Activated CD4-positive, alpha-beta T cell treated with anti-CD3 and anti-CD28 coated beads, Interleukin-2, amount 50 U/mL, for 1 hour (primary cell): ENCODE data around the gene FSTL3.
"Not testable (repeated sequence)": the region's sequence is repeated elsewhere in the genome, so short reads cannot be mapped to it uniquely, and the experiment has no call there.

Source experiments
- DNase-seq: peaks from one replicate; pipeline ENCODE4 v3.0.0-alpha.2; 2020

Gene FSTL3

DNA sequence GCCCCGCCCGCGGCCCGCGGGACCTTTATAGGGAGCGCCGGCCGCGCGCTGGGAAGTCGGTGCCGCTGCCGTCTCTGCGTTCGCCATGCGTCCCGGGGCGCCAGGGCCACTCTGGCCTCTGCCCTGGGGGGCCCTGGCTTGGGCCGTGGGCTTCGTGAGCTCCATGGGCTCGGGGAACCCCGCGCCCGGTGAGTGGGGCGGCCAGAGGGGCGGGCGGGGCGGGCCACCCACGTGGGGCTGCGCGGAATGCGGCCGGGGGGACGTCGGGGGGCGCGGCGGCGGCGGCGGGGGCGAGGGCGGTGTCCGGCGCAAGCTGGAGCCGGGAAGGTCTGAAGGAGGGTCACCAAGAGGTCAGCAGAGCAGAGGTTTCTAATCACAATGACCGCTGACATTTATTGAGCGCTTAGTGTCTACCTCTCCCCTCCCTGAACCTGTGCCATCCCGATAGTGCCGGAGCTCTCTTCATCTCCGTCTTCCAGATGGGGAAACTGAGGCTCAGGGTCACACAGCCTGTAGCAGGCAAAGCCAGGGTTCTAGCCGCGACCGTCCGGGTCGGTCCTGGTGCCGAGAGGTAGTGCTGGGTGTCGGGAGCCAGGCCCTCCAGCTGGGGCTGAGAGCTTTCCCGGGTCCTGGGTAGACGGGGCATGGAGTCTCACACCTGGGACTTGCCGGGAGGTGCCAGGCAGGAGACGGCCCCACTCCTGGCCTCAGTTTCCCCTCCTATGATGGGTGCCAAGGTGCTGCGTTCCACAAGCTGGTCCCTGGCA is at the start of gene FSTL3:
TSS of gene FSTL3 (plus strand) at position 54 of the 767 bp plus-strand sequence. CDS start at position 86, 32 bp downstream.
- no peak for DNase-seq

DNA sequence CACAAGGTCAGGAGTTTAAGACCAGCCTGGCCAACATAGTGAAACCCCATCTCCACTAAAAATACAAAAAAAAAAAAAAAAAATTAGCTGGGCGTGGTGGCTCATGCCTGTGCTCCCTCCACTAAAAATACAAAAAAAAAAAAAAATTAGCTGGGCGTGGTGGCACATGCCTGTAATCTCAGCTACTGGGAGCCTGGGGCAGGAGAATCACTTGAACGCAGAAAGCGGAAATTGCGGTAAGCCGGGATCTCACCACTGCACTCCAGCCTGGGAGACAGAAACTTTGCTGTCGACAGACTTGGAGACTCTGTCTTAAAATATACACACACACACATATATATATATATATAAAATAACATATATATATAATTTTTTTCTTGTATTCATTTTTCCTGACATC is 49.6 kb upstream of the FSTL3 start:
- DNase-seq: not testable (repeated sequence)

- DNase-seq: no peak
Observed at GRCh38 chr19:628168-628567, 48.0 kb upstream of the FSTL3 start.

DNA sequence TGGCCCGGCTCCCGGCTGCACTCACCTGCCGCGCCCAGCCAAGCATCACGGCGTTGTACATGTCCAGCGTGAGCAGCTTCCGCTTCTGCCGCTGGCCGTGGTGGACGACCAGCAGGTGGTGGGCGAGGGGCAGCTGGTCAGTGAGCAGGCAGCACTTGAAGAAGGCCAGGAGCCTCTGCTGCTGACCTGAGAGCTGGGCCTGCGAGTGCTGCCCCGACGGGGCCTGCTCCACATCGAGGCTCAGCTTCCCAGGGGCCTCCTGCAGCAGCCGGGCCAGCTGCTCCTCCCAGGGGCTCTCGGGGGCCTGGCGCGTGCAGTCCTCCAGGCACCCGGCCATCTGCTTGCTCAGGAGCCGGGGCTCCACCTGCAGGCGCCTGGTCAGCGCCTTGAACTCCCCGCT is 46.7 kb upstream of the FSTL3 start:
- not testable (repeated sequence) for DNase-seq

DNA sequence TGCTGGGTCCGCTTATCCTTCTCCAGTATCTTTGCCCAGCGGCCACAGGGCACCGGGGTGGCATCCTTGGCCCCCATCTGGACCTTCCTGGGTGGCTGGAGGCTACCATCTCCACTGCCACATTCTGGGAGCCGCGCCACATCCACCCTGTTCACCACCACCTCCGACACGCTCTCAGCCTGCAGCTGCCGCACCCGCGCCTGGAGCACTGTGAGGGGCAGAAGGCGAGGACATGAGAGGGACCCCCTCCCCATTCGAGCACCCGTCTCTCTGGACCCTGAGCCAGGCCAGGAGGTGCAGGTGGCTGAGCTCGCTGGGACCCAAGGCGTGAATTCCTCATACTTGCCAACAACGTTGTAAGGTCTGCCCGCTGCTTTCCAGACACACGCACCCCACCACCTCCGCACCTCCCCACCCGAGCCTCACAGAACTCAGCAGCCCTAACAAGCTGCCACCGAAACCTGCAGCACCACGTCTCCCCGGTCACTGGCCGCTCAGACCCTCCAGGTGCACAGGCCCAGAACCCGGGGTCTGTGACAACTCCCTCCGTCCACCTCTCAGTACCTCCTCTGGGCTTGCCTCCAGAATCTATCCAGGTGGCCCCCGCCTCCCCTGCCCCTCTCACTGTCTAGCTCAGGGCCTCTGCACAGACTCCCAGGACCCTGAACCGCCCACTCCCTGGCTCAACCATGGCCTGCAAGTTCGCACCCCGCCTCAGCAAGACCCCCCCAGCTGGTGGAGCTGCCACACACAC is 46.1 kb upstream of the FSTL3 start:
- no peak for DNase-seq

DNA sequence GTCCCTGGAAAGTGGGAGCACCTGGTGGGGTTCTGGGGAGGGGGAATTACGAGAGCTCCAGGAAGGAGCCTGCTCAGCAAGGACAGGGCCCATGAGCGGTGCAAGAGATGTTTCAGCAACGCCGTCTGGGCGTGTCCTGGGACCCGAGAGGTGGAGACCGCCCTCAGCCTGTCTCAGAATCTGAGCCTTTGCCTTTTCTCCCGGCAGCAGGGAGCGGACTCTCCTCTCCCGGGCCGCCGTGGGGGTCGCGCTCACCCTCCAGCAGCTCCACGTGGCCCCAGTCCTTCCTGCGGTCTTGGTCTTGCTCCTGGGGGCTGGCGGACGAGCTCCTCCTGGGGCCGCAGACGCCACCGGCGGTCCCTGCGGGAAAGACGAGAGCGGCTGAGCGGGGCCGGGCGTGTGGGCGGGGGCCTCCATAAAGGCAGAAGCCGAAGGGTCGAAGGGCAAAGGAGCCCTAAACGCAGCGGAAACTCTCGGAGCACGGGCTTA is 43.6 kb upstream of the FSTL3 start:
- DNase-seq: no peak

DNA sequence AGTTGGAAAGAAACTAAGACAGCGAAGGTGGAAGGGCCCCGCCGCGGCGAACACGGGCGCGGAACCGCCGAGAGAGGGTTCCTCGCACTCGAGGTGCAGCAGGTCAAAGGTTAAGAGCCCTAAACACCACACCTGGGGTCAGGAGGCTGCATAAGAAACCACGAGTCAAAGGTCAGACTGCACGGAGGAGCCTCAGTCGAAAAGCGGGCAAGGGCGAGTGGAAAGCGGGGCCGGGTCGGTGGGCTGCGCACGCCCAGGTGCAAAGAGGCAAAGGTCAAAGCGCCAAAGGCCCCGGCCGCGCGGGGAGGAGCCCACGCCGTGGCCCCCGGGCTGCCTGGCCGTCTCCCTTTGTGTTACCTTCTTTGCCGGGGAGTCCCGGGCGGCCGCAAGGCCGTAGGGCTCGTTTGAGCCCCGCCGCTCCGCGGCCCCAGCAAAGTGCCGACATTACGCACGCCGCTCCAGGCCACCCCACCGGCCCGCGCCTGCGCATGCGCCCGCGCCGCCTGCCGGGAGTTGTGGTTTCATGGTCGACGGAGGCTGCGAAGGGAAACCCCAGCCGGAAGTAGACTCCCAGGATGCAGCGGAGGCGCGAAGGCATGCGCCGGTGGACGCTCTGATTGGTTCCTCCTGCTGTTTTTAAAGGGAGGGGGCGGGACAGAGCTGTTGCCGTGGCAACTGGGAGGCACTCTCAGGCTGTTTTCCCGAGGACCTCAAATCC is 43.0 kb upstream of the FSTL3 start, which contains the start of gene POLRMT:
TSS of gene POLRMT (minus strand) at position 470 of the 718 bp plus-strand sequence. CDS start at position 445, 25 bp downstream.
- peak; percentile 95 for DNase-seq

- no peak for DNase-seq
Observed at GRCh38 chr19:633786-634639, 42.2 kb upstream of the FSTL3 start.

DNA sequence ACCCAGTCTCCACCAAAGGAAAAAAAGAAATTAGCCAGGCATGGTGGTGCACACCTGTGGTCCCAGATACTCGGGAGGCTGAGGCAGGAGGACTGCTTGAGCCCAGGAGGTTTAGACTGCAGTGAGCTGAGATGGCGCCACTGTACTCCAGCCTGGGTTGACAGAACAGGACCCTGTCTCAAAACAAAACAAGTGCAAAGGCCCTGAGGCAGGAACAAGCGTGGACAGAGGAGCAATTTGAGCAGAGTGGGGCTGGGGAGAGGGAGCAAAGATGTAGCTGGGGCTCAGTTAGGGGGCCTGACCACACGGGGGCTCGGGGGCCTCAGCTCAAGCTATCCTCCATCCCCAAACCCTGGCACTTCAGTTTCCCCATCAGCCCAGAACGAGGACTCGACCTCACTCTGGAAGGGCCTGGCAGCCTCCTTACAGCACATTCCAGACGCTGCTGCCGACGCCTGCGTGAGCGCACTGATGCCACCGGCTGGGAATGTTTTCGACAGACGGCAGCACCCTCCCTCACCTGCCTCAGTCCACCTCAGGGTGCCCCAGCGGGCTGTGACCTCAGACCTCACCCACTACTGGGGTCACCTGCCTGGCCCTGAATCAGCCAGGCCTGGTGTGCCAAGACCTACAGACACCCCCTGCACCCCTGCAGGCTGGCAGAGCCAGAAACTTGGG is 41.1 kb upstream of the FSTL3 start:
- DNase-seq: no peak

DNA sequence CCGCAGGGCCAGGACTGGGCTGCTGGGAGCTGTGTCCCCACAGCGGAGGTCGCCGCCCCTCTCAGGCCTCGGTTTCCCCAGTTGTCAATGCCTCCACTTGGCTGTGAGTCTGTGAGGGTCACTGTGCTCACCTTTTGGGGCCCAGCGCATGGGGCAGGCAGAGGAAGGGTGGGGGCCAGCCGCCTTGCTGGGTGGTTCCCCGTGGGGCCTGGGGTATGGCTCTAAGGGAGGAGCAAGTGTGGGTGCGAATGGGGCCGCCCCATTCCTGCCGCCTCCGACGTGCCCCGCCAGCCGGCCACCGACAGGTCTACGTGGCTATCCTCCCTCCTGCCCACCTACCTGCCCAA is 37.3 kb upstream of the FSTL3 start:
- DNase-seq: no peak

- DNase-seq: peak; percentile 97
Observed at GRCh38 chr19:639253-640160, 36.7 kb upstream of the FSTL3 start, which contains the start of gene FGF22. TSS of gene FGF22 (plus strand) at chr19:639879. CDS start at chr19:639926, 47 bp downstream.

GRCh38 chr19:640161-640558 is 36.0 kb upstream of the FSTL3 start:
- DNase-seq: no peak

DNA sequence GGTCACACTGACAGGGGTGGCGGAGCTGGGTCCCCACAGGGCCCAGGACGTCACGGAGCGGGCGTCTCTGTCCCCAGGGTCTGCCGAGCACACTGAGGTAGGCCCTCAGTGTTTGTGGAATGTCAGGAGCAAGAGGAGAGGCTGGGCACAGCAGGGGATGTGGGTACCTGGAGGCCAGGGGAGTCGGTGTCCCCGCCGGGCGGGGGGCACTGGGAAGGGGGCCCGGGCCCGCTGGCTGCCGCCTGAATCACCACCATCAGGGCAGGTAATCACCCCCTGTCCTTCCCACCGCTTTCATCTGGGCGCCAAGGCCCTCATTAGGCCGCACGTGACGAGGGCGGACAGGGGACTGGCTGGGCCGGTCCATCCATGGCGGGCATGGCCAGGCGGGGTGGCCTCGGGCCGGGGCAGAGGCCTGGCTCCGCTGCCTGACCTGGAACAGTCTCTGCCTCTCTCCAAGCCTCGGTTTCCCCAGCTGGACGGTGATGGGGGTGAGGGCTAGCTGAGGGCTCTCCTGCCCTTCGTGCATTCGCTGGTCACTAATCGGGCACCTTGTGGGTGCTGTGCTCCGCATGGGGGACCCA is 35.5 kb upstream of the FSTL3 start:
- no peak for DNase-seq

DNA sequence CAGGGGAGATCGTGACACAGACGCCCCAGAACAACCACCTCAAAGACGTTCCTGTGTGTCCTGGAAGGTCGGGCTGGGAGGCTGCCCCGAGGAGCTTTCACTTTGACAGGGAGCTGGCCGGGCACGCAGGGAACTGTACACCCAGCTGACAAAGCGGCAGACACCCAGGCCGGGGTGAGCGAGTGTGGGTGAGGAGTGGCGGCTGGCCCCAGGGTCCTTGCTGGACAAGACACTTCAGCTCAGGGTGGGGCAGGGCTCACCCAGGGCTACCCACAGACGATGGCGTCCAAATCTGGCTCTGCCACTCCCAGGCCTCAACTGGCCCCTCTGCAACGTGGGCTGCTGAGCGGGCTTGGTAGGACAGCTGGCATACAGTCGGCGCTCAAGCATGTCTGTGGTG is 34.5 kb upstream of the FSTL3 start:
- no peak for DNase-seq

GRCh38 chr19:642767-643727 is 33.1 kb upstream of the FSTL3 start:
- no peak for DNase-seq

- DNase-seq: no peak
Observed at GRCh38 chr19:643736-644135, 32.5 kb upstream of the FSTL3 start.

- DNase-seq: no peak
Observed at GRCh38 chr19:644363-644762, 31.8 kb upstream of the FSTL3 start.

- DNase-seq: no peak
Observed at GRCh38 chr19:644789-645188, 31.4 kb upstream of the FSTL3 start.
